HG02885 (cell line): ENCODE results near the gene RARG.

Source experiments
- ATAC-seq: cut with Tn5 transposase; IDR thresholded peaks from one replicate; pipeline ENCODE4 v1.9.1; 2021; ENCODE audit warnings: mild to moderate bottlenecking; ENCODE audit not compliant: unreplicated experiment, poor library complexity

Gene RARG

GRCh38 chr12:53225635-53226424 lies 6.2 kb downstream of the RARG start:
- ATAC-seq, result no peak

- ATAC-seq, result no peak
These were observed 6.9 kb downstream of the RARG start for GRCh38 chr12:53224897-53225634.

GRCh38 chr12:53224061-53224896 lies 7.7 kb downstream of the RARG start:
- ATAC-seq, result no peak

- no peak for ATAC-seq
These were observed 8.5 kb downstream of the RARG start for GRCh38 chr12:53223389-53224060.

- no peak for ATAC-seq
These were observed 9.2 kb downstream of the RARG start for GRCh38 chr12:53222806-53223261.

- no peak for ATAC-seq
These were observed 9.8 kb downstream of the RARG start for GRCh38 chr12:53222170-53222721.

- peak; percentile 19 for ATAC-seq
These were observed 10.6 kb downstream of the RARG start for GRCh38 chr12:53221203-53222080.

- peak; percentile 59 for ATAC-seq
These were observed 11.3 kb downstream of the RARG start for GRCh38 chr12:53220694-53221202.

- ATAC-seq, result peak; percentile 38
These were observed 11.9 kb downstream of the RARG start for GRCh38 chr12:53219956-53220693.

GRCh38 chr12:53219292-53219955 lies 12.6 kb downstream of the RARG start:
- peak; percentile 15 for ATAC-seq

- ATAC-seq, result no peak
These were observed 13.3 kb downstream of the RARG start for GRCh38 chr12:53218551-53219291.

- ATAC-seq, result no peak
These were observed 14.1 kb downstream of the RARG start for GRCh38 chr12:53217931-53218307.

- ATAC-seq, result no peak
These were observed 14.7 kb downstream of the RARG start for GRCh38 chr12:53217051-53217930.

GRCh38 chr12:53215497-53215896 lies 16.5 kb downstream of the RARG start:
- ATAC-seq, result no peak

GRCh38 chr12:53214687-53215455 lies 17.1 kb downstream of the RARG start:
- no peak for ATAC-seq
